Activated naive CD4-positive, alpha-beta T cell treated with anti-CD3 and anti-CD28 coated beads, Interleukin-2, amount 50 U/mL, for 72 hours (primary cell): ENCODE data around the gene CHST11. TPM values are rescaled to one million over a fixed set of nuclear protein-coding genes. Genes with fewer than 3 reads are reported as not detected.
A peak's percentile ranks its signal among the peaks of the same experiment; 100 is the strongest.
"Not testable (repeated sequence)": the region's sequence is repeated elsewhere in the genome, so short reads cannot be mapped to it uniquely, and the experiment has no call there.

Experiments
- ATAC-seq, 2 donors: fragments of 150-1000 bp; cut with Tn5 transposase; 2 replicates each; pipeline ENCODE4 v1.10.0; 2021; ENCODE audit warnings: mild to moderate bottlenecking in 2 of 2, moderate library complexity in 2 of 2
- DNase-seq, 2 donors: peaks; one replicate each; pipeline ENCODE4 v3.0.0; 2021 to 2022; ENCODE audit warnings: low spot score in 2 of 2
- H3K27ac Mint-ChIP-seq, 2 donors: one replicate each; pipeline ENCODE4 v1.8.0; 2022; ENCODE audit warnings: mild to moderate bottlenecking in 2 of 2, mixed read lengths in 2 of 2
- H3K36me3 Mint-ChIP-seq, 2 donors: one replicate each; pipeline ENCODE4 v1.8.0; 2022; ENCODE audit warnings: mixed read lengths in 2 of 2
- H3K9me3 Mint-ChIP-seq, 2 donors: one replicate each; pipeline ENCODE4 v1.8.0; 2022; ENCODE audit warnings: mixed read lengths in 2 of 2
- total RNA-seq, 2 donors: library from RNA; stranded (reverse); gene quantifications; one replicate each; pipeline ENCODE4 v1.2.3, GENCODE V29; 2022

The CHST11 gene
- total RNA-seq, 2 donors from 2014 or later = 20.0 to 40.0 TPM

DNA sequence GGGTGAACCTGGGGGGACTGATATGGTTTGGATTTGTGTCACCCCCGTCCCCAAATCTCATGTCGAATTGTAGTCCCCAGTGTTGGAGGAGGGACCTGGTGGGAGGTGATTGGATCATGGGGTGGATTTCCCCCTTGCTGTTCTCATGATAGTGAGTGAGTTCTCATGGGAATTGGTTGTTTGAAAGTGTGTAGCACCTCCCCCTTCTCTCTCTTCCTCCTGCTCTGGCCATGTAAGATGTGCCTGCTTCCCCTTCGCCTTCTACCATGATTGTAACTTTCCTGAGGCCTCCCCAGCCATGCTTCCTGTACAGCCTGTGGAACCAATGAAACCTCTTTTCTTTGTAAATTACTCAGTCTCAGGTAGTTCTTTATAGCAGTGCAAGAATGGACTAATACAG, 156.6 kb downstream of the CHST11 start:
- peak overlapping the region; percentile 27 to 39 for H3K27ac Mint-ChIP-seq
- not testable (repeated sequence) for DNase-seq, ATAC-seq, H3K36me3 Mint-ChIP-seq, H3K9me3 Mint-ChIP-seq

DNA sequence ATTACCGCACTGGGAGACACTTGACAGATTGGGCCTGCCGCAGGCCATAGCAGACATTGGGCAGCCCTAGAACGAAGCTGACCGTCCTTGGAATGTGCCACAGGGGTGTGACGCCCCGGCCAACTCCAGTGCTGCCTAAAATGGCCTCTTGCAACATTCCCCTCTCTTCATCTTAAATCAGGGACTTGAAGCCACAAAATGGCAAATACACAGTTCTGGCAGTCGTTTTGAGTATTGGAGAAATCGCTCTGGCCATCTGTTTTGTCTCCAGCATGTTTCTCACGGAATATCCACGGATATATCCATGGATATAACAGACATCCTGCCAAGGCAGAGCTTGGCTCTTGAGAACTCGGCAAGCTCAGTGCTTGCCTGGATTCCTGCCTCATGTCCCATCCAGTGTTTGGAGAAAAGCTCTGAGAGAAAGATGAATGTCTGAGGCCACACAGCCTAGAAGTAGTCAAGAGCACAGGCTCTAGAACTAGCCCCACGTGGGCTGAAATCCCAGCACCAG, 158.4 kb downstream of the CHST11 start:
- no peak for DNase-seq
- Mint-ChIP-seq H3K36me3 (peaks cover 0 to 14% of the 10 kb centered on the region in 2 donors), H3K27ac (no peak overlapping the region), H3K9me3 (peaks cover 0 to 6% of the 10 kb centered on the region in 2 donors)
- no peak for ATAC-seq

DNA sequence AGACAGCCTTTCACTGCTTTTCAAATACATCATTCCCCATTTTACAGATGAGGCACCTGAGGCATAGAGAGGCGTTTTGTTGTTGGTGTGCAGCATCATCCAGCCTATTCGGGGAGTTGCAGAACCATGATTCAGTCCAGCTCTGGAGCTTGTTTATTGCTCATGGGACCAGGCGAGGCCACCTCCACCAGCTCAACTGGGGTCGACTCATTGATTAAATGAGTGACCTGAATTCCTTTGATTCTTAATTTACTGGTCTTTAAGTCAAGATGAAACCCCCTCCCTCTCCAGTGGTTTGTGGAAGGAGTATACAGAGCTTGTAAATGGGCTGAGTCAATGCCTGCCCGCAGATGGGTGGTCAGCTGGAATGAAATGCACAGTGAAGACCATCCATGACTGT, 161.9 kb downstream of the CHST11 start:
- ATAC-seq (no peak), DNase-seq (no peak)
- Mint-ChIP-seq H3K27ac (peak overlapping the region in 1 of 2 donors; percentile 33), H3K36me3 (peaks cover 0 to 5% of the 10 kb centered on the region in 2 donors), H3K9me3 (no peaks in the 10 kb centered on the region)

DNA sequence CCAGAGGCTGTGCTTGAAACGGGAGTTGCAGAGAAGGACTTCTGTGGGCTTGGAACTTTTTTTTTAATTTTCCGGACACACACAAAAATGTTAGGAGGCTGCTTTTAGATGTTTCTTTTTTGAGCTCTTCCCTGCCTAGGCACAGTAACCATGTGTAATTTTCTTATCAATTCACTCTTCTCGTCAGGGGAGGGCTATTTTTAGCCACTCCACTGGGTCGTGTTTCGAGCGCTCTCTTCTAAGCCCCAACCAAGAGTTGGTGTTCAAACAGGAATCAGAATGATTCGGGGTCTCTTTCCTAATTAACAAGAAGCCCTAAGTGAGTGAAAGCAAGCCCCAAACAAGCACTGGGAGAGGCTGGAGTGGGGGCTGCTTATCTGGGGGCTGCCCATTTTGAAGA, 162.6 kb downstream of the CHST11 start:
- Mint-ChIP-seq H3K27ac (peak overlapping the region in 1 of 2 donors; percentile 68), H3K9me3 (no peaks in the 10 kb centered on the region), H3K36me3 (peaks cover 0 to 5% of the 10 kb centered on the region in 2 donors)
- no peak for ATAC-seq
- DNase-seq = no peak

DNA sequence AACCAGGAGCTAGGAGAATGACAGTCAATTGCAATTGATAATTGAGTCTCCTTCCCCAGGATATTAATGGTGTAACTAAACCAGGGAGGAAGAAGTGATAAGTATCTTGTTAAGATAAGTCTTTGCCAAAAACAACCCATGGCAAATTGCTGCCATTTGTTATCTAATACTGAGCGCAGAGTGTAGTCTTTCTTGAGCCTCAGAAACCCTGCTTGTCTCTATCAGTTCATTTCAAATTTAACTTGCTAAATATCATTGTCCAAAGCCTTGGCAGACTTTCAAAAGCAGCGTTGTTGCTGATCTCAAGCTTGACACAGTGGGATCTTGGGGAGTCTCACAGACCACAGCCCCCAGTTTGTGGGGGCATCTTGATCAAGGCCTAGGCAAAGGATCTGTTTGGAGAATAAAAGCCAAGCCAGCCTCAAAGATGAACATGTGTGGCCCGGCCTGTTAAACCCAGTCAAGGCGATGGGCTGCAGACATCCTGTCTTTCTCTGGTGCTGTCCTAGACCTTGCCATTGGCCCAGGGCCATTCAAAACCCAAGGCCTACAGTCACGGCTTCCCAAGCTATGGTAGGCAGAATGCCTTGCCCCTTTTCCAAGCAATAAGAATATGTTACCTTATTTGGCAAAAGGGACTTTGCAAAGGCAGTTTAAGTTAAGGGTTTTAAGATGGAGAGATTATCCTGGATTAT, 164.2 kb downstream of the CHST11 start:
- peaks cover 0 to 5% of the 10 kb centered on the region in 2 donors for H3K36me3 Mint-ChIP-seq
- DNase-seq (no peak), ATAC-seq (no peak)
- H3K27ac Mint-ChIP-seq = no peak overlapping the region
- H3K9me3 Mint-ChIP-seq = no peaks in the 10 kb centered on the region

DNA sequence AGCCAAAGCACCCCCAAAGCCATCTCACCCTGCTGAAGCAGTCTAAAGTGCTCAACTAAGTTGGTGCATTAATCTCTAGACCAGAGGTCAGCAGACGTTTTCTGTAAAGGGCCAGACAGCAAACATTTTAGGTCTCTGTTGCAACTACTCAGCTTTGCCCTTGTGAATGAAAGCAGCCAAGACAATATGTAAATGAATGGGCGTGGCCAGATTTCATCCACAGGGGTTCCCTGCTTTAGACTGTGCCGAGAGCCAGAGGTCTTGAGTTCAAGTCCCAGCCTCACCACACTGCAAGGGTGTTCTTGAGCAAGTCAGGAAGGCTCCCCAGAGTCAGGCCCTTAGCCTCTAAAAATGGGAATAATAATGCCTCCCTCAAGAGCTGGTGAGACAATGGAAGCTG, 166.2 kb downstream of the CHST11 start:
- DNase-seq (no peak), ATAC-seq (no peak)
- Mint-ChIP-seq H3K36me3 (peaks cover 0 to 5% of the 10 kb centered on the region in 2 donors), H3K9me3 (no peaks in the 10 kb centered on the region), H3K27ac (no peak overlapping the region)

DNA sequence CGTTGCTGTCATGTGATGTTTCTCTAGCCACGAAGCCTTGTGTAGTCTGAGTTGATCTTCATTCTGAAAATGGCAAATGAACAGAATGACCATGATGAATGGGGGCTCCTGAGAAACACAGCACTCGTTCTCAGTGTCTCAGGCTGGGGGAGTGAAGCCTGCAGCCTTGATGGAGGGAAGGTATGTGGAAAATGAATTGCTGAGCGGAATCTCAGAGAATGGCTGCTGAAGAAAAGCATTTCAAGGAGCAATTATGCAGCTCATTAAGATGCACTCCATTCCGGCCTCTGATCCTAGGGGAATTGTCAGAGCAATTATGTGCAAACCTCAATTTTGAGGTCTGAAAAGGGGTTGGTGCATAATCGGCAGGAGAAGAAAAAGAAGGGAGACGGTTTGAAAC, 167.1 kb downstream of the CHST11 start:
- Mint-ChIP-seq H3K27ac (peak overlapping the region in 1 of 2 donors; percentile 3), H3K36me3 (peaks cover 0 to 5% of the 10 kb centered on the region in 2 donors), H3K9me3 (no peaks in the 10 kb centered on the region)
- no peak for DNase-seq
- ATAC-seq = no peak

DNA sequence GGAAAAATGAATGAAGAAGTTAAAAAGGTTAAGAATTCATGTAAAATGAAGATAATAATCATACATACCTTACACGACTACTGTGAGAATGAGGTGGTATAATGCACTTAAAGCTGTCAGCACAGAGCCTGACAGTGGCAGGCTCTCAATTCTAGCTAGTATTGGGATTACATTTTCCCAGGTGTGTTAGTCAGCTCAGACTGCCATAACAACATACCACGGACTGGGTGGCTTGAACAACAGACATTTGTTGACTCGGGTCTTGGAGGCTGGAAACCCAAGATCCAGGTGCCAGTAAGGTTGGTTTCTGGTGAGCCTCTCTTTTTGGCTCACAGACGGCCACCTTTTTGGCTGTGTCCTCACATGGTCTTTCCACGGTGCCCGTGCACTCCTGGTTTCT, 167.8 kb downstream of the CHST11 start:
- Mint-ChIP-seq H3K9me3 (no peaks in the 10 kb centered on the region), H3K27ac (no peak overlapping the region), H3K36me3 (peaks cover 0 to under 1% of the 10 kb centered on the region in 2 donors)
- no peak for ATAC-seq
- DNase-seq = no peak

DNA sequence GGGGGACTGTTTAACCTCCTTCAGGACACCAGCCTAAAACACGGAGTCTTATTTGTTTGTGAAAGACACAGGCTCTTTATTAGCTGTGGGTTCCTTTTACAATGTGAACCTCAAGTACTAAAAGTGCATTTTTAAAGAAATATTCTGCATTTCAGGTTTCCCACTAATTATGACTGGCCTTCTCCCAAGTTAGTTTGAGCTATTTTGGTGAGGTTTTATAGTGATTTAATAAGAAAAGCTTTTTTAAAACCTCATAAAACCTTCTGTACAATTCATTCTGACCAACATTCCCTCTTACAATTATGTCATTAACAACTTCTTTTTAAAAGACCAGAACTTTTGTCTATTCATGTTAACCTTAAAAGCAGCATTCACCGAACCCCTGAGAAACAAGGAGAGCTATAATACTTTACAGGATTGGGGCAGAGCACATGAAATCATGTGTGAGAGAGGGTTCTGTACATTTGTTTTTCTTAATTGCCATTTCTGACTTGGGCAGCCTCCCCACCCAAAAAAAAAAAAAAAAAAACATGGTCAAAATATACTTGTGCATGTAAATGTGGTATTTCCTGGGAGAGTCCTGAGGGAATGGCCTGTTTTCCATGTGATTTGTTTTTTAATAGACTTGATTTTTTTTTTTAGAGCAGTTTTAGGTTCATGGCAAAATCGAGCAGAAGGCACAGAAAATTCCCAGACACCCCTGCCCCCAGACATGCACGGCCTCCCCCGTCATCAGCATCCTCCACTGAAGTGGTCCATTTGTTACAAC, 169.5 kb downstream of the CHST11 start:
- DNase-seq (no peak), ATAC-seq (no peak)
- Mint-ChIP-seq H3K36me3 (no peaks in the 10 kb centered on the region), H3K27ac (peak overlapping the region in 1 of 2 donors; percentile 52), H3K9me3 (no peaks in the 10 kb centered on the region)

DNA sequence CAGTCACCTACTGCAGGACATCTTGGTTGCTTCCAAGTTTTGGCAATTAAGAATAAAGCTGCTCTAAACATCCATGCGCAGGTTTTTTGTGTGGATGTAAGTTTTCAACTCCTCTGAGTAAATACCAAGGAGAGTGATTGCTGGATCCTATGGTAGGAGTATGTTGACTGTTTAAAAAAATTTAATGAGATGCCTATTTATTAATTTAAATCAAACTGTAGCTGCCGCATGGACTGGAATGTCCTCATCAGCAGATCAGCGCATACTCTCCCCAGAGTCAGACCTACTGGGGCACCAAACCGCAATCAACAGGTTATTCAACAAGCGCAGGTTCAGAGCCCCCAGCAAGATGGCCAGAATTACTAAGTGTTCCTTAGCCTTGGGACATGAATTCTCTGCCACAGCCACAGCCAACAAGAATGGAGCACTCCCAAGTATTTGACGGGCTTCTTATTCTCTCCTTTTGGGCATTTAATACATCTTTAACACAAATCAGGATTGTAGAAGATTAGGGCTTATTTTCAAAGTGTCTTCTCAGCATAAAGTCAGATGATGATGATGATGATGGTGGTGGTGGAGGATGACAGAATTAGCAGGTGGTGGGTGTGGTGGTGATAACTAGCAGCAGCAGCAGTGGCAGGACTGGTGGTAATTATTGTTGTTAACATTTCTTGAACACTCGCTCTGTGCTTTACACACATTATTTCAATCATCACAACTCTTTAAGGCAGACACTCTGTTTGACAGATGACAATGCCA, 170.7 kb downstream of the CHST11 start:
- Mint-ChIP-seq H3K36me3 (no peaks in the 10 kb centered on the region), H3K27ac (no peak overlapping the region), H3K9me3 (no peaks in the 10 kb centered on the region)
- ATAC-seq (no peak), DNase-seq (no peak)

DNA sequence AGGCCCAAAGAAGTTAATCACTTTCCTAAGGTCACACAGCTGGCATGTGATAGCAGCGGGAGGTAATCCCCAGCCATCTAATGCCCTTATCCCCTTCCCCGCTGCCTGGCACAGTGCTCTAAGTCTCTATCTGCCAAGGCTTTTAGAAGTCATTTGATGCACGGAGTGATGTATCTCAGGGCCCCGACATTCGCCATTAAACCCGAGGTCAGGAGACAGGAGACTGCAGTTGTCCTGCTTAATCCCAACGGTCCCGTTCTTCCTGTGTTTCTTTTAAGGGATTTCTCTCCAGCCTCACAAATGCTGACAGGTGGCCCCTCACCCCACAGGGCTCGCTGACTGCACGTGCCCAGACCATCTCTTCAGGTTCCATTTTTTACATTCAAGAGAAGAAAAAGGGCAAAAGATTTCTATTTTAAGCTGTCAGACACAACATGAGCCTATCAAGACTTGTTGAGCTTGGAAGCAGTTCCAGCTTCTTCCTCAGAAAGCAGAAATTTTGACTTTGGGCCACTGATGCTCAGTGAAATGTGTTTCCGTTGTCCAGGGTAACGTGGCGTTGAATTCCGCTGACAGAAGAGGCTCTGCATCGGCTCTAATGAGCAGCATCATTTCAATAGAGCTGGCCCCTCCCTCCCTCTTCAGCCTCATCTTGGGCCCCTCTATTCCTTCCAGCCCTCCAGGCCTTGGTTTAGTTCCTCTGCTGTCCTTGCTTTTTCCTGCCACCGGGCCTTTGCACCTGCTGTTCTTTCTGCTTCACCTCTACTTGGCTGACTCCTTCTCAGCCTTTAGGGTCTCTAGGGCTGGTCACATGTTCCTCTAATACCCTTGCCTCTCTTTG, 171.5 kb downstream of the CHST11 start:
- no peaks in the 10 kb centered on the region for H3K36me3 Mint-ChIP-seq
- no peak for DNase-seq
- peak overlapping the region; percentile 4 to 91 for H3K27ac Mint-ChIP-seq
- ATAC-seq = no peak
- no peaks in the 10 kb centered on the region for H3K9me3 Mint-ChIP-seq

DNA sequence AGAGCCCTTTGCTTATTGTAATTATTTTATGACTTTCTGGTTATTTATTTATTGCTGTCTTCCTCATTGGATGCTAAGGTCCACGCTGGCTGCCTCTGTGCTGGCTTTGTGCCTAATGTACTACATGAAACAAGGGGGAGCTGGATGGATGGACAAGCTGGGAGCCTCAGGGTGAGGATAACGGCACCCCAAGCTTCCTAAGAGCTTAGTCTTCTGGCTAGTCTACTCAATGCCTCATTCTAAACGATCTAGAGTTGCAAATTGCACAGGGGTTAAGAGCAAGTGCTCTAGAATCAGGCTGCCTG, 172.0 kb downstream of the CHST11 start:
- no peak for DNase-seq
- peak overlapping the region in 1 of 2 donors; percentile 91 for H3K27ac Mint-ChIP-seq
- no peak for ATAC-seq

DNA sequence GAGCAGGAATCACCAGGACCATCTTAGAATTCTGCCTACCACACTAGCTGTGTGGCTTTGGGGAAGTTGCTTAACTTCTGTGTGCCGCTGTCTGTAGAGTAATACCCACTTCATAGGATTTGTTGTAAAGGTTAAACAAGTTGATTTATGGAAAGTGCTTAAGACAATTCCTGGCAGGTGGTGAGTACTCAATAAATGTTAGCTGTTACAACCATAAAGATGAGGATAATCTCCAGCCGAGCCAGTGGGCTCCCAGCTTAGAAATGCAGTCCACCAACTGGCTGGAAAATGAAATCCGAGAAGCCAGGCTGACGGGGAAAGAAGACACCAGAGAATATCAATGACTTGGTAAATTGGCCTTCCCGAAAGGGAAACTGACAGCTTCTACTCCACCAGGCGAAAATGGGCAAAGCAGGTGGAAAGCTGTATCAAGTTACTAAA, 173.5 kb downstream of the CHST11 start:
- no peak for DNase-seq
- no peak overlapping the region for H3K27ac Mint-ChIP-seq
- ATAC-seq = no peak
- peaks cover 0 to 15% of the 10 kb centered on the region in 2 donors for H3K36me3 Mint-ChIP-seq
- peaks cover 0 to 5% of the 10 kb centered on the region in 2 donors for H3K9me3 Mint-ChIP-seq

More for the DNA sequence above, 172.0 kb downstream of the CHST11 start:
- Mint-ChIP-seq H3K36me3 (peaks cover 0 to 2% of the 10 kb centered on the region in 2 donors), H3K9me3 (peaks cover 0 to 2% of the 10 kb centered on the region in 2 donors)

DNA sequence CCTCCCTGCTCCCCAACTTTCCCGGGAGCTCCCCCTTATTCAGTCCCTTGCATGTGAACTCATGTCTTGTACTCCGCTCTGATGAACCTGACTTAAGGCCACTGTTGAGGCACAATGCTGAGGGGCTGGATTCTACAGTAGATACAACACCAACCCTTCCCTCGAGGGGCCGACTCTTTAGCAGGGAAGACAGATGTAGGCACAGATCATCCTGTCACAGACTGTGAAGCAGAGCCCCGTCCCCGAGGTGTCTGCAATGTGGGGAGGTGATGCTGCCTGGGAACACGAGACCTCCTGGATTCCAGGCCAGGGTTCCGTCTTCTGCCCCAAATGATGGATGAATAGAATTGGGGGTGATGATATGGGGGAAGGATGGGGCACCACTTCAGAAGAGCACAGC, 175.1 kb downstream of the CHST11 start:
- DNase-seq (no peak), ATAC-seq (no peak)
- H3K9me3 Mint-ChIP-seq = peaks cover 0 to 5% of the 10 kb centered on the region in 2 donors
- H3K36me3 Mint-ChIP-seq = peaks cover 0 to 15% of the 10 kb centered on the region in 2 donors
- H3K27ac Mint-ChIP-seq = no peak overlapping the region

DNA sequence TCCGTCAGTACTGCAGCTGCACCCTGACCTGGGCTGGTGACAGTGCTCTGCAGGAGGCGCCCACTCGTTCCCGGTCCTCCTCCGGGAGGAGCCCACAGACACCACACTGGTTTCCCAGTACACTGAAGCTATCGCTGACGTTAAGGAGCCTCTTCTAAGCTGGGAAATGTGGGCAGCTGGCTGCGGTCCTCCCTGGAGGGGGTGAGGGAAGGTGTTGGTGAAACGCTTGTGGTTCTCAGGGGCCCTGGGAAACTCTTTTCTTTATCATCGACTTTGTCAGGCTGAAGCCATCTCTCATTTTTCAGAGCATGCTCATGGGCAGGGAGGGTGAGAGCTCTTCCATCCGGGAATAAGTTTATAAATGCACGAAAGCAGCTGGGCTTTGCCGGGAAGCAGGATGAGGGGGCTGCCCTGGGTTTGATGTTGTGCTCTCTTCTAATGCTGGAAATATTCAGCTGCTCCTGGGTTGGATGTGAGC, 176.0 kb downstream of the CHST11 start:
- DNase-seq = no peak
- peak in 1 of 2 donors; percentile 33 for ATAC-seq

DNA sequence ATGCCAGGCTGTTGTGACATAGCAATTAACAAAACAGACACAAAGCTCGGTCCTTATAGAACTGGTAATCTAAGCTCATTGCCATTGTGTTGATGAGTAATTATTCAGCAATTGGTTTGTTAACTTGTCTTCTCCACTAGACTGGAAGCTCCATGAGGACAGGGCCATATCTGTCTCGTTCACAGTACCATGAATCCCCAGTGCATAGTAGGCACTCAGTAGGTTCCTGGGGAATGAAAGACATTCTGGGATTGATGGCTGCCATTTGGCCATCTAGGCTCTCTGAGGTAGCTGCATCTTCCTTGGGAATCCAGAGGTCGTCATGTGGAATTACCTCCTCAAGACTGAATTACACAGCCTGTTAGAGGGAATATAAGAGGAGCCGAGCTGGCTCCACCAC, 177.3 kb downstream of the CHST11 start:
- H3K36me3 Mint-ChIP-seq = peaks cover 2 to 16% of the 10 kb centered on the region in 2 donors
- peak overlapping the region; percentile 42 to 68 for H3K27ac Mint-ChIP-seq
- DNase-seq = no peak
- H3K9me3 Mint-ChIP-seq = peaks cover 0 to 5% of the 10 kb centered on the region in 2 donors
- ATAC-seq = no peak

More for the DNA sequence above, 176.0 kb downstream of the CHST11 start:
- peak overlapping the region in 1 of 2 donors; percentile 44 for H3K27ac Mint-ChIP-seq
- peaks cover 0 to 5% of the 10 kb centered on the region in 2 donors for H3K9me3 Mint-ChIP-seq
- peaks cover 0 to 15% of the 10 kb centered on the region in 2 donors for H3K36me3 Mint-ChIP-seq
